ENCODE results near the gene FRMD7.
"Not testable (repeated sequence)": the region's sequence is repeated elsewhere in the genome, so short reads cannot be mapped to it uniquely, and the experiment has no call there.

FRMD7 gene

GRCh38 chrX:132119283-132119682 is 8.5 kb downstream of the FRMD7 start:
- H3K9me3 Mint-ChIP-seq, result no peaks in the 10 kb centered on the region
- H3K27ac Mint-ChIP-seq, result no peak overlapping the region
- CTCF ChIA-PET, result no interaction called here
- H3K36me3 Mint-ChIP-seq, result no peaks in the 10 kb centered on the region
- no peaks in the 10 kb centered on the region for H3K27me3 Mint-ChIP-seq
- DNase-seq, result no peak
- H3K4me1 Mint-ChIP-seq, result no peaks in the 10 kb centered on the region
- H3K4me3 Mint-ChIP-seq, result no peak overlapping the region

DNA sequence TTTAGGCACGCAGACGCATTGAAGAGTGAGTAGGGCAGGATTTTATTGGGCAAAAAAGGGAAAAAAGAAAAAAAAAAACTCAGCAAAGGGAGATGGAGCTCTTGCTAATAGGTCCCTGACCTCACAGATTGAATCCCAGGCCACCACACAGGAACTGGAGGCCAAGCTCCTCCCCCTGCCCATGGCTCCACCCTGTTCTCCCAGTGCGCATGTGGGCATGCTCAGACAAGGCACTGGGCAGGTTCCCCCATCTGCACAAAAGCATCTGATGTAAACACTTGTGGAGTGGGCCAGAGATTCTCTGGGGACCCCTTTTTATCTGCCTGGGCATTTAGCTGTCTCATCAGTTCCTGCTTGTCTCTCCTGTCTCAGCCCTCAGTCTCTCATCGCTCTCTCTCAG is 9.5 kb downstream of the FRMD7 start:
- Mint-ChIP-seq H3K4me1 (no peaks in the 10 kb centered on the region), H3K9me3 (no peaks in the 10 kb centered on the region), H3K36me3 (no peaks in the 10 kb centered on the region), H3K27me3 (no peaks in the 10 kb centered on the region), H3K4me3 (no peak overlapping the region), H3K27ac (no peak overlapping the region)
- DNase-seq, result no peak
- CTCF ChIA-PET, result no interaction called here

GRCh38 chrX:132115792-132116191 is 12.0 kb downstream of the FRMD7 start:
- Mint-ChIP-seq H3K4me1 (no peaks in the 10 kb centered on the region), H3K9me3 (no peaks in the 10 kb centered on the region), H3K4me3 (no peak overlapping the region), H3K27ac (no peak overlapping the region), H3K27me3 (no peaks in the 10 kb centered on the region), H3K36me3 (no peaks in the 10 kb centered on the region)
- DNase-seq, result no peak
- CTCF ChIA-PET, result no interaction called here

- no peak overlapping the region for H3K4me3 Mint-ChIP-seq
- no peak for DNase-seq
- no peaks in the 10 kb centered on the region for H3K36me3 Mint-ChIP-seq
- H3K27me3 Mint-ChIP-seq, result no peaks in the 10 kb centered on the region
- CTCF ChIA-PET, result interaction anchor here (1.0 kb wide), 1 partner anchor 22 kb away, joined by 3 read pairs; no protein-coding TSS in a partner anchor
- no peaks in the 10 kb centered on the region for H3K4me1 Mint-ChIP-seq
- H3K9me3 Mint-ChIP-seq, result no peaks in the 10 kb centered on the region
- H3K27ac Mint-ChIP-seq, result no peak overlapping the region
Observed at GRCh38 chrX:132114607-132115006, 13.2 kb downstream of the FRMD7 start.

DNA sequence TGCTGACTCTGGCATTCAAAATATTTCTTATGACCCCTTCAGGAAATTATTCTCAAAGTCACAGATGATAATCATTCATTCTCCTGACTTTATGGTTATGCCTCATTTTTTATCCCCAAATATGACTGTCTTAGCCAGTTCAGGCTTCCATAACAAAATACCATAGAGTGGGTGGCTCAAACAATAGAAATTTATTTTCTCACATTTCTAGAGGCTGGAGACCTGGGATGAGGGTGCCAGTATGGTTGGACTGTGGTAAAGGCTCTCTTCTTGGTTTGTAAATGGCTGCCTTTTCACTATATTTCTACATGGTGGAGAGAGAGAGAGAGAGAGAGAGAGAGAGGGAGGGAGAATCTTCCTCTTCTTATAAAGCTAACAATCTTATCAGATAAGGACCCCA is 20.5 kb downstream of the FRMD7 start:
- Mint-ChIP-seq H3K27me3 (no peaks in the 10 kb centered on the region), H3K4me1 (no peaks in the 10 kb centered on the region), H3K9me3 (no peaks in the 10 kb centered on the region), H3K36me3 (no peaks in the 10 kb centered on the region), H3K4me3 (no peak overlapping the region), H3K27ac (no peak overlapping the region)
- no peak for DNase-seq
- CTCF ChIA-PET, result no interaction called here

- Mint-ChIP-seq H3K36me3 (no peaks in the 10 kb centered on the region), H3K27ac (no peak overlapping the region), H3K9me3 (no peaks in the 10 kb centered on the region), H3K4me1 (no peaks in the 10 kb centered on the region), H3K27me3 (peaks cover 9% of the 10 kb centered on the region), H3K4me3 (no peak overlapping the region)
- CTCF ChIA-PET, result no interaction called here
- DNase-seq, result no peak
Observed at GRCh38 chrX:132101799-132102198, 26.0 kb downstream of the FRMD7 start.

- H3K4me1 Mint-ChIP-seq, result no peaks in the 10 kb centered on the region
- no peaks in the 10 kb centered on the region for H3K36me3 Mint-ChIP-seq
- CTCF ChIA-PET, result no interaction called here
- no peak overlapping the region for H3K27ac Mint-ChIP-seq
- H3K9me3 Mint-ChIP-seq, result no peaks in the 10 kb centered on the region
- peaks cover 9% of the 10 kb centered on the region for H3K27me3 Mint-ChIP-seq
- no peak overlapping the region for H3K4me3 Mint-ChIP-seq
- DNase-seq, result no peak
Observed at GRCh38 chrX:132101206-132101605, 26.6 kb downstream of the FRMD7 start.

- not testable (repeated sequence) for H3K27me3 Mint-ChIP-seq, DNase-seq, H3K9me3 Mint-ChIP-seq
Observed at GRCh38 chrX:132098704-132099103, 29.1 kb downstream of the FRMD7 start.

GRCh38 chrX:132094164-132094563 is 33.7 kb downstream of the FRMD7 start:
- Mint-ChIP-seq H3K4me1 (peaks cover 10% of the 10 kb centered on the region), H3K9me3 (no peaks in the 10 kb centered on the region), H3K27ac (no peak overlapping the region), H3K27me3 (peaks cover 5% of the 10 kb centered on the region), H3K36me3 (no peaks in the 10 kb centered on the region), H3K4me3 (no peak overlapping the region)
- no peak for DNase-seq
- CTCF ChIA-PET, result interaction anchor here (3.0 kb wide), 1 partner anchor 126 kb away, joined by 41 read pairs; the partner anchor contains the start of gene RAP2C

More at GRCh38 chrX:132098704-132099103, 29.1 kb downstream of the FRMD7 start:
- H3K27ac Mint-ChIP-seq, H3K4me1 Mint-ChIP-seq, H3K36me3 Mint-ChIP-seq, CTCF ChIA-PET, H3K4me3 Mint-ChIP-seq: not testable (repeated sequence)

GRCh38 chrX:132093239-132093860 is 34.5 kb downstream of the FRMD7 start:
- DNase-seq, result no peak
- Mint-ChIP-seq H3K4me1 (peaks cover 10% of the 10 kb centered on the region), H3K27ac (no peak overlapping the region), H3K36me3 (no peaks in the 10 kb centered on the region), H3K9me3 (no peaks in the 10 kb centered on the region), H3K27me3 (peaks cover 6% of the 10 kb centered on the region), H3K4me3 (no peak overlapping the region)
- CTCF ChIA-PET, result interaction anchor here (1.1 to 3.0 kb wide), 6 partner anchors 127 to 521 kb away, joined by 4 to 41 read pairs (median 8); partner anchors contain the start of gene RAP2C

DNA sequence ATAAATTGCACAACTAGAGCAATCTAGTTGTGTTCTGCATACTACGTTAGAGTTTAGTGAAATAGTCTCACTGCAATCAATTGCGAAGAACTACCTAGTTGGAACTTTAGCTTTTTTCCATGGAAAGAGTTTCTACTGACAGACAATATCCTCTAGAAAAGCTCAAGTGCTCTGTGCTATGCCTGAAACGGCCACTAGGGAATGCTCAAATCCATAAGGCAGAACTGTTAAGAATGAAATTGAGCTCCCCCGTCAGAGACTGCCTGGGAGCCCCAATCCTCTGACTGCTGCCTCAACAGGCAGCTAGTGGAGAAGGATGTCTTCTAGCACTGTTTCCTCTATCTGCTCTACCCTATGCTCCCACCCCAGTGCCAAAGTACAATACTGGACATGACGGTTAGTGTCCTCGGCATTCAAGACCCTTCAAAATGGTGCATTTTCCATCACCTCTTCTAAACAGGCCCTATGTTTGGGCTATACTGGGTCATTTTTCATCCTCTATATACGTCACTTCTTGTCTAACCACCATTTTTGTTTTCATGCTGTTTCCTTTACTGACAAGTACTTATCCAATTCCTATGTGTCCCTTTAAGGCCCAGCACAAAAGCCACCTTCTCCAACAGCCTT is 35.3 kb downstream of the FRMD7 start:
- Mint-ChIP-seq H3K4me1 (peaks cover 10% of the 10 kb centered on the region), H3K27ac (no peak overlapping the region), H3K4me3 (no peak overlapping the region), H3K36me3 (no peaks in the 10 kb centered on the region), H3K9me3 (no peaks in the 10 kb centered on the region), H3K27me3 (peaks cover 4% of the 10 kb centered on the region)
- CTCF ChIA-PET, result interaction anchor here (0.7 to 3.0 kb wide), 13 partner anchors 14 to 648 kb away, joined by 3 to 41 read pairs (median 4); partner anchors contain the start of gene RAP2C
- DNase-seq, result peak; percentile 64

GRCh38 chrX:132090403-132091159 is 37.2 kb downstream of the FRMD7 start:
- peaks cover 4% of the 10 kb centered on the region for H3K27me3 Mint-ChIP-seq
- H3K4me1 Mint-ChIP-seq, result peaks cover 10% of the 10 kb centered on the region
- DNase-seq, result peak; percentile 21
- H3K27ac Mint-ChIP-seq, result no peak overlapping the region
- CTCF ChIA-PET, result interaction anchor here (1.4 kb wide), 1 partner anchor 19 kb away, joined by 3 read pairs; no protein-coding TSS in a partner anchor
- no peaks in the 10 kb centered on the region for H3K9me3 Mint-ChIP-seq
- H3K36me3 Mint-ChIP-seq, result no peaks in the 10 kb centered on the region
- H3K4me3 Mint-ChIP-seq, result no peak overlapping the region

DNA sequence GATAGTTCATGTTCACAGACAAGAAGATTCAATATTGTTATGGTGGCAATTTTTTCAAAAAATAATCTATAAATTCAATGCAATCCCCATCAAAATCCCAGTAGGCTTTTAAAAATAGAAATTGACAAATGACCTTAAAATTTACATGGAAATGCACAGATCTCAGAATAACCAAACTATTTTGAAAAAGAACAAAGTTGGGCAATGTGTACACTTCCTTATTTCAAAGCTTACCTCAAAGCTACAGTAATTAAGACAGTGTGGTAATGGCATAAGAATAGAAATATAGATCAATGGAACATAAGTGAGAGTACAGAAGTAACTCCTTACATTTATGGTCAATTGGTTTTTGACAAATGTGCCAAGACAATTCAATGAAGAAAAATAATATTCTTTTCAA is 39.0 kb downstream of the FRMD7 start:
- no peak overlapping the region for H3K4me3 Mint-ChIP-seq
- no peaks in the 10 kb centered on the region for H3K36me3 Mint-ChIP-seq
- no peaks in the 10 kb centered on the region for H3K9me3 Mint-ChIP-seq
- no peak for DNase-seq
- no peak overlapping the region for H3K27ac Mint-ChIP-seq
- CTCF ChIA-PET, result no interaction called here
- peaks cover 10% of the 10 kb centered on the region for H3K4me1 Mint-ChIP-seq
- H3K27me3 Mint-ChIP-seq, result peaks cover 7% of the 10 kb centered on the region

- Mint-ChIP-seq H3K9me3 (no peaks in the 10 kb centered on the region), H3K4me1 (peaks cover 10% of the 10 kb centered on the region), H3K4me3 (no peak overlapping the region), H3K27me3 (peaks cover 12% of the 10 kb centered on the region), H3K36me3 (no peaks in the 10 kb centered on the region), H3K27ac (no peak overlapping the region)
- CTCF ChIA-PET, result no interaction called here
- no peak for DNase-seq
Observed at GRCh38 chrX:132086672-132087071, 41.1 kb downstream of the FRMD7 start.

DNA sequence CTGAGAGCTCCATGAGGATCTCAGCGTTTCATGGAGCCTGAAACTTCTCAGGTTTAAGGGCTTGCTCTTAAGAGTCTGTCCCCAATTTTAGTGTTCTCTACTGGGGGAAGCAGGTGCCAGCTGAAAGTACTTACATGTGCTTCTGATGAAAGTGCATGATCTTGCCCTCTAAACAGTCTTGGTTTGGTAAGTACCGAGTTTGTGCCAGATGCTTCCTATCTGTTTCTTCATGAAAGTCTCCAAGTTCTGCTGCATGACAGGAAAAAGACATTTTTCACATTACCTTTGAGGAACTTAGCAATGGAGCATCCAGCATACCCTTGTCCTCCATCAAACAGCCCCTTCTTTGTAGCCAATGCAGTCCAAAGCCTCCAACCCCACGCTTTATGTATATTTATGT is 42.0 kb downstream of the FRMD7 start:
- DNase-seq, result no peak
- peaks cover 5% of the 10 kb centered on the region for H3K4me1 Mint-ChIP-seq
- H3K4me3 Mint-ChIP-seq, result no peak overlapping the region
- CTCF ChIA-PET, result no interaction called here
- no peak overlapping the region for H3K27ac Mint-ChIP-seq
- H3K9me3 Mint-ChIP-seq, result no peaks in the 10 kb centered on the region
- peaks cover 12% of the 10 kb centered on the region for H3K27me3 Mint-ChIP-seq
- no peaks in the 10 kb centered on the region for H3K36me3 Mint-ChIP-seq

Data from activated naive CD4-positive, alpha-beta T cell treated with anti-CD3 and anti-CD28 coated beads, Interleukin-2, amount 10 ng/mL, durations not matched to agents 7 days and 5 days (primary cell).